ENCODE measurements around the gene MANSC4.

Gene MANSC4

GRCh38 chr12:27818401-27818918, 38.4 kb upstream of the MANSC4 start:
- H4K20me1 ChIP-seq (ENCODE audit: insufficient read depth), result no peaks in the 10 kb centered on the region
- H3K27me3 ChIP-seq (ENCODE audit: insufficient read depth, low read depth), result no peaks in the 10 kb centered on the region
- no peak overlapping the region for H2AFZ ChIP-seq (ENCODE audit: low read depth)
- H3K4me2 ChIP-seq, result no peak overlapping the region
- H3K79me2 ChIP-seq (ENCODE audit: insufficient read depth, low read depth), result no peaks in the 10 kb centered on the region
- H3K9ac ChIP-seq, result no peak overlapping the region
- peaks cover 16% of the 10 kb centered on the region for H3K4me1 ChIP-seq (ENCODE audit: low read depth, poor library complexity, severe bottlenecking)
- H3K27ac ChIP-seq, result no peak overlapping the region
- TF ChIP-seq CTCF (conservative IDR thresholded peaks at IDR 0.05; ENCODE audit: low read depth, low read length), result no peak
- H3K4me3 ChIP-seq (IDR thresholded peaks at IDR 0.05; ENCODE audit: insufficient read depth, low read depth, low read length), result no peak overlapping the region
- H3K36me3 ChIP-seq (ENCODE audit: insufficient read depth), result no peaks in the 10 kb centered on the region

GRCh38 chr12:27817766-27818165, 37.7 kb upstream of the MANSC4 start:
- H4K20me1 ChIP-seq (ENCODE audit: insufficient read depth), result no peaks in the 10 kb centered on the region
- no peak overlapping the region for H3K4me3 ChIP-seq (IDR thresholded peaks at IDR 0.05; ENCODE audit: insufficient read depth, low read depth, low read length)
- no peak overlapping the region for H2AFZ ChIP-seq (ENCODE audit: low read depth)
- H3K27me3 ChIP-seq (ENCODE audit: insufficient read depth, low read depth), result no peaks in the 10 kb centered on the region
- H3K4me2 ChIP-seq, result no peak overlapping the region
- TF ChIP-seq CTCF (conservative IDR thresholded peaks at IDR 0.05; ENCODE audit: low read depth, low read length), result no peak
- H3K79me2 ChIP-seq (ENCODE audit: insufficient read depth, low read depth), result no peaks in the 10 kb centered on the region
- no peak overlapping the region for H3K9ac ChIP-seq
- no peak overlapping the region for H3K27ac ChIP-seq
- no peaks in the 10 kb centered on the region for H3K36me3 ChIP-seq (ENCODE audit: insufficient read depth)
- peaks cover 16% of the 10 kb centered on the region for H3K4me1 ChIP-seq (ENCODE audit: low read depth, poor library complexity, severe bottlenecking)

- Histone ChIP-seq H3K27me3 (ENCODE audit: insufficient read depth, low read depth) (no peaks in the 10 kb centered on the region), H3K4me3 (IDR thresholded peaks at IDR 0.05; ENCODE audit: insufficient read depth, low read depth, low read length) (no peak overlapping the region), H3K79me2 (ENCODE audit: insufficient read depth, low read depth) (no peaks in the 10 kb centered on the region), H3K4me2 (no peak overlapping the region), H3K9ac (no peak overlapping the region), H4K20me1 (ENCODE audit: insufficient read depth) (no peaks in the 10 kb centered on the region), H3K36me3 (ENCODE audit: insufficient read depth) (no peaks in the 10 kb centered on the region), H2AFZ (ENCODE audit: low read depth) (no peak overlapping the region), H3K4me1 (ENCODE audit: low read depth, poor library complexity, severe bottlenecking) (peaks cover 5% of the 10 kb centered on the region), H3K27ac (no peak overlapping the region)
- TF ChIP-seq CTCF (conservative IDR thresholded peaks at IDR 0.05; ENCODE audit: low read depth, low read length), result no peak
Observed at GRCh38 chr12:27814851-27815591, 35.0 kb upstream of the MANSC4 start.

- H3K4me3 ChIP-seq (IDR thresholded peaks at IDR 0.05; ENCODE audit: insufficient read depth, low read depth, low read length), result no peak overlapping the region
- H3K27me3 ChIP-seq (ENCODE audit: insufficient read depth, low read depth), result no peaks in the 10 kb centered on the region
- no peak overlapping the region for H3K27ac ChIP-seq
- H3K79me2 ChIP-seq (ENCODE audit: insufficient read depth, low read depth), result no peaks in the 10 kb centered on the region
- no peaks in the 10 kb centered on the region for H3K36me3 ChIP-seq (ENCODE audit: insufficient read depth)
- peaks cover 5% of the 10 kb centered on the region for H3K4me1 ChIP-seq (ENCODE audit: low read depth, poor library complexity, severe bottlenecking)
- no peak overlapping the region for H3K4me2 ChIP-seq
- no peaks in the 10 kb centered on the region for H4K20me1 ChIP-seq (ENCODE audit: insufficient read depth)
- TF ChIP-seq CTCF (conservative IDR thresholded peaks at IDR 0.05; ENCODE audit: low read depth, low read length), result no peak
- no peak overlapping the region for H3K9ac ChIP-seq
- H2AFZ ChIP-seq (ENCODE audit: low read depth), result no peak overlapping the region
Observed at GRCh38 chr12:27814411-27814810, 34.4 kb upstream of the MANSC4 start.
